Measurements from ENCODE around the gene NEB. TPM values are rescaled to one million over a fixed set of nuclear protein-coding genes. Genes with fewer than 3 reads are reported as not detected.

NEB gene
- total and polyA plus RNA-seq, 9 donors, result 0.18 to 1.8 (median 0.26) TPM

- Histone ChIP-seq H3K27me3 (no peaks in the 10 kb centered on the region), H3K4me1 (ENCODE audit: insufficient read depth) (no peaks in the 10 kb centered on the region), H3K36me3 (no peaks in the 10 kb centered on the region), H3K9me3 (no peaks in the 10 kb centered on the region), H3K4me3 (no peak overlapping the region), H3K27ac (no peak overlapping the region)
- WGBS, 3 donors, result 49 to 60% (median 59%) methylated on average over 2 of the region's 2 CpGs
- DNase-seq, result no peak
- TF ChIP-seq POLR2A (IDR thresholded peaks at IDR 0.05) (no peak), EP300 (IDR thresholded peaks at IDR 0.05) (no peak), CTCF (IDR thresholded peaks at IDR 0.05) (no peak)
- intact Hi-C loops (cut with DNase I), result no loop called here
Observed at GRCh38 chr2:151475071-151475470, 259.2 kb downstream of the NEB start.

- Histone ChIP-seq H3K4me1 (ENCODE audit: insufficient read depth) (no peaks in the 10 kb centered on the region), H3K36me3 (no peaks in the 10 kb centered on the region), H3K4me3 (no peak overlapping the region), H3K27me3 (no peaks in the 10 kb centered on the region), H3K27ac (no peak overlapping the region), H3K9me3 (no peaks in the 10 kb centered on the region)
- DNase-seq, result no peak
- intact Hi-C loops (cut with DNase I), result no loop called here
- TF ChIP-seq POLR2A (IDR thresholded peaks at IDR 0.05), result no peak
- no peak for TF ChIP-seq EP300 (IDR thresholded peaks at IDR 0.05)
- TF ChIP-seq CTCF (IDR thresholded peaks at IDR 0.05), result no peak
- 80 to 91% (median 85%) methylated on average over 3 of the region's 3 CpGs for WGBS, 3 donors
Observed at GRCh38 chr2:151472966-151473365, 261.3 kb downstream of the NEB start.

- no peaks in the 10 kb centered on the region for H3K4me1 ChIP-seq (ENCODE audit: insufficient read depth)
- no peak overlapping the region for H3K27ac ChIP-seq
- 98 to 100% (median 99%) methylated on average over 1 of the region's 1 CpG for WGBS, 3 donors
- H3K27me3 ChIP-seq, result no peaks in the 10 kb centered on the region
- no peak for DNase-seq
- H3K36me3 ChIP-seq, result no peaks in the 10 kb centered on the region
- H3K4me3 ChIP-seq, result no peak overlapping the region
- no peaks in the 10 kb centered on the region for H3K9me3 ChIP-seq
- TF ChIP-seq CTCF (IDR thresholded peaks at IDR 0.05) (no peak), POLR2A (IDR thresholded peaks at IDR 0.05) (no peak), EP300 (IDR thresholded peaks at IDR 0.05) (no peak)
- intact Hi-C loops (cut with DNase I), result no loop called here
Observed at GRCh38 chr2:151470556-151470955, 263.7 kb downstream of the NEB start.

GRCh38 chr2:151465771-151466170, 268.5 kb downstream of the NEB start:
- 98 to 100% (median 99%) methylated on average over 3 of the region's 3 CpGs for WGBS, 3 donors
- H3K36me3 ChIP-seq, result no peaks in the 10 kb centered on the region

More at GRCh38 chr2:151465771-151466170, 268.5 kb downstream of the NEB start:
- DNase-seq, result no peak
- no peaks in the 10 kb centered on the region for H3K27me3 ChIP-seq
- H3K4me1 ChIP-seq (ENCODE audit: insufficient read depth), result no peaks in the 10 kb centered on the region
- H3K4me3 ChIP-seq, result no peak overlapping the region
- H3K9me3 ChIP-seq, result no peaks in the 10 kb centered on the region
- intact Hi-C loops (cut with DNase I), result no loop called here
- no peak for TF ChIP-seq EP300 (IDR thresholded peaks at IDR 0.05)
- no peak for TF ChIP-seq CTCF (IDR thresholded peaks at IDR 0.05)
- TF ChIP-seq POLR2A (IDR thresholded peaks at IDR 0.05), result no peak
- no peak overlapping the region for H3K27ac ChIP-seq
